Bone marrow (tissue), 2 donors: ENCODE results near the gene PTPN6.
"Not testable (repeated sequence)": the region's sequence is repeated elsewhere in the genome, so short reads cannot be mapped to it uniquely, and the experiment has no call there.

Experiments
- DNase-seq, 2 donors: peaks; one replicate each; lab custom pipeline; 2025; lab: John Stamatoyannopoulos, UW

PTPN6 gene

GRCh38 chr12:6950811-6951540 lies at the start of gene PTPN6:
Gene PTPN6, plus strand, starts transcription at chr12:6951356. Its CDS starts 157 bp downstream, at chr12:6951513.
- DNase-seq, result peak; percentile 56 to 68

DNA sequence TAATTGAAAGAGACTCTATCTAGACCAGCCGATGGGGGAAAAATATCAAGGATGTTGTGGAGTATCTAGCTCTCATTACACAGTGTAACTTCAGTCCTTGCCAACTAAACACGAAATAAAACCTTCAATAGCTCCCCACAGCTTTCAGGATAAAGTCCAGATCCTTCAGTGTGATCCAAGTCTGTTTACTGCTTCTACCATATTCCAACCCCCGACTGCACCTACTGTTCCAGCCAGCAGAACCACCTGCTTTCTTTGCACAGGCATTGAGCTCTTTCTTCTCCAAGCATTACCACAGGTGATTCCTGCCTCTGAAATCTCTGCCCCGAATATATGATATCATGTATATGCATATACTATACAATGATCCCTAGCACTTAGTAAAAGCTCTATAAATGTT lies 48.7 kb upstream of the PTPN6 start:
- DNase-seq, result no peak

DNA sequence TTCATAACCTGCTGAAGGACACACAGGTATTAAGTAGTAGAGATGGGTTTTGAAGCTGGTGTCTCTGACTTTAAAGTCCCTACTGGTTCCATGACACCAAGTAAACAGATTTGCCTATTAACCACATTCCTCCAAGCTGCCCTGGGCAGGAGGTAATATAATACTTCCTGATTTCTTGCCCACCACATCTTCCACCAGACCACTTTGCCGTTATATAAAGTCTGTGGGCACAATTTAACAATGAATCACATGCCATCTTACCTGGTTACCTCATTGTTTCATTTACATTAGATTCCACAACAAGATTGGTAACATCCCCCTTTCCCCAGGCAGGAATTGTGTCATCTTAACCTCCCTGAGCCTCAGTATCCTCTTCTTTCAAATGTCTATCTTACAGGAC lies 47.4 kb upstream of the PTPN6 start:
- no peak for DNase-seq

GRCh38 chr12:6904280-6905276 lies 46.6 kb upstream of the PTPN6 start, which contains the start of gene LRRC23:
Gene LRRC23, plus strand, starts transcription at chr12:6904822. Its CDS starts 812 bp downstream, at chr12:6905634.
- peak; percentile 84 to 88 for DNase-seq

GRCh38 chr12:6905414-6906040 lies 45.6 kb upstream of the PTPN6 start:
- DNase-seq, result no peak

- not testable (repeated sequence) for DNase-seq
These were observed 43.0 kb upstream of the PTPN6 start for GRCh38 chr12:6908141-6908540.

- no peak for DNase-seq
These were observed 41.6 kb upstream of the PTPN6 start for GRCh38 chr12:6909421-6910145.

GRCh38 chr12:6912164-6912935 lies 38.8 kb upstream of the PTPN6 start:
- no peak for DNase-seq

DNA sequence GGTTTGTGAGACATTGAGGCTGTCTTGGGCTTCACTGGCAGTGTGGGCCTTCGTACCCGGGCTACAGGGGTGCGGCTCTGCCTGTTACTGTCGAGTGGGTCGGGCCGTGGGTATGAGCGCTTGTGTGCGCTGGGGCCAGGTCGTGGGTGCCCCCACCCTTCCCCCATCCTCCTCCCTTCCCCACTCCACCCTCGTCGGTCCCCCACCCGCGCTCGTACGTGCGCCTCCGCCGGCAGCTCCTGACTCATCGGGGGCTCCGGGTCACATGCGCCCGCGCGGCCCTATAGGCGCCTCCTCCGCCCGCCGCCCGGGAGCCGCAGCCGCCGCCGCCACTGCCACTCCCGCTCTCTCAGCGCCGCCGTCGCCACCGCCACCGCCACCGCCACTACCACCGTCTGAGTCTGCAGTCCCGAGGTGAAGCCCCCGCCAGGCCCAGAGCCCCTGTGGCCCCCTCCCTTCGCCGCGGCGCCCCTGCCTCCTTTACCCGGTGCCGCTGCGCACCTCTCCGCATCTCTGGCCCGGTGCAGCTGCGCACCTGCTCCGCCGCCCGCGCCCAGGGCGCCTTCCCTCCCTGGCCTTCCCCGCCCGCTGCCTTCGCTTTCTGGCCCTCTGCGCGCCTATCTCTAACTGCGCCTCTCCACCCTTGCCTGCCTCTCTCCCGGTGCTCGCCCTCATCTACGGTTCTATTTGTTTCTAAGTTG lies 36.8 kb upstream of the PTPN6 start, which contains the start of gene ENO2:
TSS of gene ENO2 (plus strand) at position 335 of the 701 bp plus-strand sequence. CDS start 1,253 bp downstream, outside the sequence.
- DNase-seq, result peak; percentile 23 to 30

DNA sequence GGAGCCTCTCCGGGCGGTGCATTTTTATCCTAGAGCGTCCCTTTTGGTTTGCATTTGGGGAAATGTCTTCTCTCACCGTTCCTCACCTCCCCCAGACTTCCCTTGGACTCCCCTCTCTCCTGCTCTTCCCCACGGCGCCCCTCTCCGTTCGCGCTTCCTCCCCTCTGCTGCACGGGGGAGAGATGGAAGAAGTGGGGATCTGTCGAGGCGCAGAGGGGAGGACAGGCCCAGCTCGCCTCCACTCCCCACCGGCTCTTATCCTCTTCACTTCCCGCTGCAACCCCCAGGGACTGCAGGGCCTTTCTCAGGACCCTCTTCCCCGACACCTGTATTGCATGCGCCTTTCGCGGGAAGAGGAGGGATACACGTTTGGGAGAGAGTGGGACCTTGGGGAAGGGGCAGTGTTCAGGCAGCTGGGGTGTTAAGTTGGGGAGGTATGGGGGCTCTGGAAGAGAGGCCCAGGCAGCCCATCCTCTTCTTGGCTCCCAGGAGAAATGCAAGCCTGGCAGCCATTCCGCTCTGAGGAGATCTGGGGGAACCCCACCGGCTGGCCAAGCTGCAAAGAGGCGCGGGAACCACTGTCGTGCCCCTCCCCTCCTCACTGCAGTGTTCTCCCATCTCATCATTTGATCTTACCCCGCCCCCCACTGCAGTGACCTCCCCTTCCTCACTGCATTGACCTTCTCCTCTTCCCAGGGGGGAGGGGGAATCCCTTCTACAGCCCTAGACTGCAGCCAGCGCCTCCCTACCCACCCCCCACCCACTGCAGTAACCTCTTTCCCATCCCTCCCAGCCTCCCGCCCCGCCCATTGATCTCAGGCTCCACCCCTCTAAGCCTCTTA lies 36.0 kb upstream of the PTPN6 start:
- no peak for DNase-seq

- no peak for DNase-seq
These were observed 35.3 kb upstream of the PTPN6 start for GRCh38 chr12:6915789-6916285.

DNA sequence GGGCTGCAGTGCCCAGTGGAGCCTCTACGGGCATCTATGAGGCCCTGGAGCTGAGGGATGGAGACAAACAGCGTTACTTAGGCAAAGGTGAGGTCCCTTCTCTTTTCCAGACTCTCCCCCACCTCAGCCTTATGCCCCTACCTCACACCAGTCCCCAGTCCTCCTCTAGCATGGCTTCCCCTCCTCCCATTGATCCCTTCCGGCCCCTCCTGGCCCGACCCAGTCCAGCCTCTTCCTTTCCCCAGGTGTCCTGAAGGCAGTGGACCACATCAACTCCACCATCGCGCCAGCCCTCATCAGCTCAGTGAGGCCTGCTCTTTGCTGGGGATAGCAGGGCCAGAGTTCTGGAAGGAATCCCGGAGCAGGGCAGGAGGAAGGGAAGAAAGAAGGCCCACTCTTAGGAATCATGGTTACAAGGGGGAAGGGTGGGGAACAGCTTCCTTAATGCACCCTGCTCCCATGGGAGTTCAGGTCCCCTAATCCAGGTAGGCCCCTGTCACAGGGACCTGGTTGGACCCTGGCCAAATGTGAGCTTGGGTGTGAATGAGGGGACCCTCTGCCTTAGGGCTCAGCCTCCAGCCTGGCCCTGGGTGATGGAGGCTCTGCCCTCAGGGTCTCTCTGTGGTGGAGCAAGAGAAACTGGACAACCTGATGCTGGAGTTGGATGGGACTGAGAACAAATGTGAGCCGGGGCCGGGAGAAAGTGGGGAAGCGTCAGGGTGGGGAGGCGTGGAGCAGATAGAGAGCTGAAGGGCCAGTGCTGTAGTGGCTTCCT lies 34.5 kb upstream of the PTPN6 start:
- no peak for DNase-seq

- DNase-seq, result no peak
These were observed 33.5 kb upstream of the PTPN6 start for GRCh38 chr12:6917491-6918231.

- DNase-seq, result no peak
These were observed 31.6 kb upstream of the PTPN6 start for GRCh38 chr12:6919588-6919987.

DNA sequence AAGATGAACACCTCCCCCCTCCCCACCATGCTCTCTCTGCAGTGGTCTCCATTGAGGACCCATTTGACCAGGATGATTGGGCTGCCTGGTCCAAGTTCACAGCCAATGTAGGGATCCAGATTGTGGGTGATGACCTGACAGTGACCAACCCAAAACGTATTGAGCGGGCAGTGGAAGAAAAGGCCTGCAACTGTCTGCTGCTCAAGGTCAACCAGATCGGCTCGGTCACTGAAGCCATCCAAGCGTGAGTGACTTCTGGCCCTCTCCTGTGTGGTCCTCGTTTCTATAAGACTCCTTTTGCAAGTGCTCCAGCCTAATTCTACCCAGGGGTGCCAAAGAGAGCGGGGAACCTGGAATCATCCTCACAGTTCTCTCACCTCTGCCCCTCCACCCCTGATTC lies 29.6 kb upstream of the PTPN6 start:
- no peak for DNase-seq

- no peak for DNase-seq
These were observed 28.9 kb upstream of the PTPN6 start for GRCh38 chr12:6921996-6922946.
